Tibial nerve (tissue), 4 donors: ENCODE data around the gene ECD. TPM values are rescaled to one million over a fixed set of nuclear protein-coding genes. Genes with fewer than 3 reads are reported as not detected.

Source experiments
- DNase-seq, 2 donors: peaks; one replicate each; pipeline ENCODE4 v3.0.0-alpha.2; 2019; ENCODE audit warnings: low spot score in 2 of 2
- H3K27ac ChIP-seq, 4 donors: fragments of 200-600 bp; sonication (generic) in 3 of 4; one replicate each; pipeline ENCODE4 v1.5.1; 2017 to 2019; ENCODE audit warnings: mild to moderate bottlenecking in 1 of 4
- H3K27me3 ChIP-seq, 2 donors: fragments of 200-600 bp; sonication (generic) in 1 of 2; one replicate each; pipeline versions ENCODE4 v1.5.1 to v1.6.0; 2017 to 2019
- H3K36me3 ChIP-seq, 3 donors: fragments of 200-600 bp; sonication (generic); one replicate each; pipeline ENCODE4 v1.5.1; 2018 to 2019
- H3K4me1 ChIP-seq, 4 donors: fragments of 200-600 bp; sonication (generic) in 3 of 4; one replicate each; pipeline ENCODE4 v1.5.1; 2017 to 2019
- H3K4me3 ChIP-seq, 4 donors: fragments of 200-600 bp; sonication (generic) in 3 of 4; one replicate each; pipeline ENCODE4 v1.5.1; 2017 to 2019; ENCODE audit warnings: mild to moderate bottlenecking in 1 of 4, moderate library complexity in 1 of 4
- H3K9me3 ChIP-seq, 4 donors: fragments of 200-600 bp; sonication (generic) in 3 of 4; one replicate each; pipeline ENCODE4 v1.5.1; 2017 to 2019
- EP300 ChIP-seq, 2 donors: sonication (generic); formaldehyde crosslinking; IDR thresholded peaks; one replicate each; pipeline ENCODE4 v1.6.1; 2017; ENCODE audit warnings: antibody characterized with exemption in 2 of 2, mild to moderate bottlenecking in 1 of 2
- POLR2A ChIP-seq, 2 donors: fragments of 450-650 bp; IDR thresholded peaks; one replicate each; pipeline ENCODE4 v1.6.1; 2017; ENCODE audit warnings: antibody characterized with exemption in 2 of 2, mild to moderate bottlenecking in 2 of 2, moderate library complexity in 2 of 2
- WGBS, 2 donors: methylation state at CpG; one replicate each; pipeline ENCODE4 v1.1.5; 2018; 5-methylcytosine and 5-hydroxymethylcytosine counted together
- total RNA-seq, 4 donors: library from RNA; depleted of rRNA; stranded (reverse); fragments of >200 nt; gene quantifications; one replicate each; pipeline ENCODE4 v1.1.0, GENCODE V29; 2016
- TF ChIP-seq, protein P1 (sequence below), 5 experiments: fragments of 200-600 bp in 3 of 5; fragments of 450-650 bp in 2 of 5; sonication (generic) in 3 of 5; IDR thresholded peaks; one replicate each; pipeline ENCODE4 v1.5.1; 2016 to 2019; ENCODE audit warnings: antibody characterized with exemption in 5 of 5, mild to moderate bottlenecking in 3 of 5, moderate library complexity in 2 of 5

The ECD gene
- total RNA-seq, 4 donors from 2014 or later, result 28.2 to 40.8 (median 29.7) TPM

DNA sequence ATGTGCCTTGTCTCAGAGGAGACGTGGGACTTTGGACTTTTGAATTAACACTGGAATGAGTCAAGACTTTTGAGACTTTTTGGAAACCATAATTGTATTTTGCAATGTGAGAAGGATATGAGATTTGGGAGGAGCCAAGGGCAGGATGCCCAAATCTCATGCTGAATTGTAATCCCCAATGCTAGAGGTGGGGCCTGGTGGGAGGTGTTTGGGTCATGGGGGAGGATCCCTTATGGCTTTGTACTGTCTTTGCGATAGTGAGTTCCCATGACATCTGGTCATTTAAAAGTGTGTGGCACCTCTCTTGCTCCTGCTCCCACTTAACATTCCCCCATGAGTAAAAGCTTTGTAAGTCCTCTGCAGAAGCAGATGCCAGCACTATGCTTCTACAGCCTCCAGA lies 40.1 kb upstream of the ECD start:
- Histone ChIP-seq H3K9me3 (no peaks in the 10 kb centered on the region), H3K4me1 (no peaks in the 10 kb centered on the region), H3K27ac (no peak overlapping the region), H3K27me3 (no peaks in the 10 kb centered on the region), H3K4me3 (no peak overlapping the region), H3K36me3 (peaks cover 0 to 66% (median 2%) of the 10 kb centered on the region in 3 donors)
- DNase-seq, result no peak
- TF ChIP-seq EP300 (IDR thresholded peaks at IDR 0.05) (no peak), POLR2A (IDR thresholded peaks at IDR 0.05) (no peak)
- TF ChIP-seq, protein P1, sequence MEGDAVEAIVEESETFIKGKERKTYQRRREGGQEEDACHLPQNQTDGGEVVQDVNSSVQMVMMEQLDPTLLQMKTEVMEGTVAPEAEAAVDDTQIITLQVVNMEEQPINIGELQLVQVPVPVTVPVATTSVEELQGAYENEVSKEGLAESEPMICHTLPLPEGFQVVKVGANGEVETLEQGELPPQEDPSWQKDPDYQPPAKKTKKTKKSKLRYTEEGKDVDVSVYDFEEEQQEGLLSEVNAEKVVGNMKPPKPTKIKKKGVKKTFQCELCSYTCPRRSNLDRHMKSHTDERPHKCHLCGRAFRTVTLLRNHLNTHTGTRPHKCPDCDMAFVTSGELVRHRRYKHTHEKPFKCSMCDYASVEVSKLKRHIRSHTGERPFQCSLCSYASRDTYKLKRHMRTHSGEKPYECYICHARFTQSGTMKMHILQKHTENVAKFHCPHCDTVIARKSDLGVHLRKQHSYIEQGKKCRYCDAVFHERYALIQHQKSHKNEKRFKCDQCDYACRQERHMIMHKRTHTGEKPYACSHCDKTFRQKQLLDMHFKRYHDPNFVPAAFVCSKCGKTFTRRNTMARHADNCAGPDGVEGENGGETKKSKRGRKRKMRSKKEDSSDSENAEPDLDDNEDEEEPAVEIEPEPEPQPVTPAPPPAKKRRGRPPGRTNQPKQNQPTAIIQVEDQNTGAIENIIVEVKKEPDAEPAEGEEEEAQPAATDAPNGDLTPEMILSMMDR (IDR thresholded peaks at IDR 0.05), result no peak
- WGBS, 2 donors, result 74 to 90% methylated on average over 2 of the region's 2 CpGs

DNA sequence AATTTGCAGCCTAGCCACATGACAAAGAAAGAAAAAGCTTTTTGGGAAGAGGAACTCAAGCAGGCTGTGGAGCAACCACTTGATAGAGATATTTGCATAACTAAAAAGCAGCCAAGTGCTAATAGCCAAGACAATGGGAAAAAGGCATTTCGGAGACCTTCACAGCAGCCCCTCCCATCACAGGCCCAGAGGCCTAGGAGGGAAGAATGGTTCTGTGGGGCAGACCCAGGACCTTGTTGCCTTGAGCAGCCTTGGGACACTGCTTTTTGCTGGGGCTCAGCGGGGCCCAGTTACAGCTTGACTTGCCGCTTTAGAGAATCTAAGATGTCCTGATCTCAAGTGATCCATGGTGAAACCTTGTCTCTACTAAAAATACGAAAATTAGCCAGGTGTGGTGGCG lies 38.6 kb upstream of the ECD start:
- WGBS, 2 donors, result 100% methylated on average over 5 of the region's 5 CpGs
- Histone ChIP-seq H3K27me3 (no peaks in the 10 kb centered on the region), H3K27ac (no peak overlapping the region), H3K9me3 (no peaks in the 10 kb centered on the region), H3K4me3 (no peak overlapping the region), H3K4me1 (no peaks in the 10 kb centered on the region), H3K36me3 (peaks cover 0 to 69% (median 2%) of the 10 kb centered on the region in 3 donors)
- TF ChIP-seq, protein P1 (IDR thresholded peaks at IDR 0.05), result no peak
- TF ChIP-seq EP300 (IDR thresholded peaks at IDR 0.05), result no peak
- no peak for TF ChIP-seq POLR2A (IDR thresholded peaks at IDR 0.05)
- DNase-seq, result no peak

DNA sequence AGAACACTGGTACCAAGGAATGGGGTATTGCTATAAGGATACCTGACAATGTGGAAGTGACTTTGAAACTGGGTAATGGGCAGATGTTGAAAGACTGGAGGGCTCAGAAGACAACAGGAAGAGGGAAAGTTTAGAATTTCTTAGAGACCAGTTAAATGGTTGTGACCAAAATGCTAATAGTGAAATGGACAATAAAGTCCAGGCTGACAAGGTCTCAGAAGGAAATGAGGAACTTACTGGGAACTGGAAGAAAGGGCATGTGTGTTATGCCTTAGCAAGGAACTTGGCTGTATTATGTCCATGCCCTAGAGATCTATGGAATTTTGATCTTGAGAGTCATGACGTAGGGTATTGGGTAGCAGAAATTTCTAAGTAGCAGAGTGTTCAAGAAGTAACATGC lies 38.1 kb upstream of the ECD start:
- Histone ChIP-seq H3K27ac (no peak overlapping the region), H3K4me3 (no peak overlapping the region), H3K27me3 (no peaks in the 10 kb centered on the region), H3K36me3 (peaks cover 0 to 66% (median 2%) of the 10 kb centered on the region in 3 donors), H3K9me3 (no peaks in the 10 kb centered on the region), H3K4me1 (no peaks in the 10 kb centered on the region)
- WGBS, 2 donors, result 88 to 100% methylated on average over 1 of the region's 1 CpG
- TF ChIP-seq POLR2A (IDR thresholded peaks at IDR 0.05), result no peak
- TF ChIP-seq EP300 (IDR thresholded peaks at IDR 0.05), result no peak
- TF ChIP-seq, protein P1 (IDR thresholded peaks at IDR 0.05), result no peak
- DNase-seq, result no peak

DNA sequence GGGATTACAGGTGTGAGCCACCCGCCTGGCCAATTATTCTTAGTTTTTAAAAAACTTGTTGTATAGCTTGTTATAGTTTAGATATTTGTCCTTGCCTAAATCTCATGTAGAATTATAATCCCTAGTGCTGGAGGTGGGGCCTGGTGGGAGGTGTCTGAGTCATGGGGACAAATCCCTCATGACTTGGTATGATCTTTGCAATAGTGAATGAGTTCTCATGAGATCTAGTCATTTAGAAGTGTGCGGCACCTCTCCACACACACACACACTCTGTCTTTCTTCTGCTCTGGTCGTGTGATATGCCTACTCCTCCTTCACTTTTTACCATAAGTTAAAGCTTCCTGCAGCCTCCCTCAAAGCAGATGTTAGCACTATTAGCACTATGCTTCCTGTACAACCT lies 37.3 kb upstream of the ECD start:
- 89 to 95% methylated on average over 3 of the region's 3 CpGs for WGBS, 2 donors
- Histone ChIP-seq H3K36me3 (peaks cover 0 to 66% (median 2%) of the 10 kb centered on the region in 3 donors), H3K27me3 (no peaks in the 10 kb centered on the region), H3K4me3 (no peak overlapping the region), H3K9me3 (no peaks in the 10 kb centered on the region), H3K4me1 (no peaks in the 10 kb centered on the region), H3K27ac (no peak overlapping the region)
- TF ChIP-seq POLR2A (IDR thresholded peaks at IDR 0.05), result no peak
- TF ChIP-seq, protein P1 (IDR thresholded peaks at IDR 0.05), result no peak
- no peak for TF ChIP-seq EP300 (IDR thresholded peaks at IDR 0.05)
- no peak for DNase-seq

DNA sequence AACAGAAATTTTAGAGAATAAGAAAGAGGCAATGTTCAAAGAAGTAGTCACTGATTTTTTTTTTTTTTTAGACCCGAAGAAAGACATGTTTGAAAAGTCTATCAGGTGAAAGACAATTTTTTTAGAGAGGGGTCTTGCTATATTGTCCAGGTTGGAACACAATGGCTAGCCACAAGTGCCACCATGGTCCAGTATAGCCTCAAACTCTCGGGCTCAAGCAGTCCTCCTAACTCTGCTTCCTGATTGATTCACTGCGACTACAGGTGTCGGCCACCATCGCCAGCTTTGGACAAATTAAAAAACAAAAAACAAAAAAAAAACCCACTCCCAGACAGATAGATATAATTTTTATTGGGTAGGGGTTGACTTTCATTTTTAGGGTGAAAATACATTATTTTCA lies 22.4 kb upstream of the ECD start:
- no peaks in the 10 kb centered on the region for H3K27me3 ChIP-seq
- 96 to 97% methylated on average over 5 of the region's 5 CpGs for WGBS, 2 donors
- TF ChIP-seq POLR2A (IDR thresholded peaks at IDR 0.05), result no peak
- TF ChIP-seq, protein P1 (IDR thresholded peaks at IDR 0.05), result no peak
- no peak for TF ChIP-seq EP300 (IDR thresholded peaks at IDR 0.05)
- no peak for DNase-seq
- H3K9me3 ChIP-seq, result no peaks in the 10 kb centered on the region
- H3K4me1 ChIP-seq, result no peaks in the 10 kb centered on the region
- H3K4me3 ChIP-seq, result no peak overlapping the region
- H3K36me3 ChIP-seq, result peaks cover 0 to 34% (median 0%) of the 10 kb centered on the region in 3 donors
- no peak overlapping the region for H3K27ac ChIP-seq
